Erythroblast (primary cell): ENCODE data around the gene MAP2K6.

Experiments used
- GATA1 ChIP-seq: IDR thresholded peaks from 2 replicates; pipeline ENCODE4 v1.6.1; 2011; ENCODE audit warnings: low read depth, mild to moderate bottlenecking, control low read depth, low read length, moderate library complexity
- POLR2A ChIP-seq: IDR thresholded peaks from 2 replicates; pipeline ENCODE4 v1.6.1; 2011; ENCODE audit warnings: mild to moderate bottlenecking, low read length

DNA sequence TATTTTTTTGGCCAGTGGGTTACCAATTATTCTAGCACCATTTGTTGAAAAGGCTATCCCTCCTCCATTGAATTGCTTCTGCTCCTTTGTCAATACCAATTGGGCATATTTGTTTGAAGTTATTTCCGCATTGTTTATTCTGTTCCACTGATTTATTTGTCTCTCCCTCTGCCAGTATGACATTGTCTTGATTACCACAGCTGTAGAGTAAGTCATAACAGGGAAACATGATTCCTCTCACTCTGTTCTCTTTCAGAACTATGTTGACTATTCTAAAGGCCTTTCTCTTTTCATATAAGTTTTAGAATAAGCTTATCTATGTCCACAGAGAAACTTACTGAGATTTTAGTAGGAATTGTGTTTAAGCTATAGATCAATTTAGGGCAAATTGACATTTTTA is 94.3 kb downstream of the MAP2K6 start:
- TF ChIP-seq POLR2A: no peak
- TF ChIP-seq GATA1: no peak
